HG02623 (cell line): ENCODE measurements around the gene C1orf210.

ENCODE experiments used
- ATAC-seq: cut with Tn5 transposase; IDR thresholded peaks from one replicate; pipeline ENCODE4 v1.9.1; 2021; ENCODE audit warnings: moderate library complexity; ENCODE audit not compliant: unreplicated experiment

C1orf210 gene

DNA sequence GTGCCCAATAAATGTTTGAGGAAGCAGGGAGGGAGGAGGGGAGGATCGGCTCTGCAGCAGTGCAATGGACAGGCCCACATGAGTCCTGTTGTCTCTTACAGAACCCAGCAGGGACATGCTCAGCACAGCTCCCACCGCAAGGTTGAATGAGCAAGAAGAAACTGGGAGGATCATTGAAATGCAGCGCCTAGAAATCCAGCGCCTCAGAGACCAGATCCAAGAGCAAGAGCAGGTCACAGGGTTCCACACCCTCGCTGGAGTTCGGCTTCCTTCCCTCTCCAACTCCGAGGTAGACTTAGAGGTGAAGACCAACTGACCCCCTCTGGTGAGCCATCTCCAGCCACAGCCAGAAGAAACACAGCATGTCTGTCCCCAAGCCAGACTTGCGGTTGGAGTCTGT, 31.5 kb downstream of the C1orf210 start:
- no peak for ATAC-seq

DNA sequence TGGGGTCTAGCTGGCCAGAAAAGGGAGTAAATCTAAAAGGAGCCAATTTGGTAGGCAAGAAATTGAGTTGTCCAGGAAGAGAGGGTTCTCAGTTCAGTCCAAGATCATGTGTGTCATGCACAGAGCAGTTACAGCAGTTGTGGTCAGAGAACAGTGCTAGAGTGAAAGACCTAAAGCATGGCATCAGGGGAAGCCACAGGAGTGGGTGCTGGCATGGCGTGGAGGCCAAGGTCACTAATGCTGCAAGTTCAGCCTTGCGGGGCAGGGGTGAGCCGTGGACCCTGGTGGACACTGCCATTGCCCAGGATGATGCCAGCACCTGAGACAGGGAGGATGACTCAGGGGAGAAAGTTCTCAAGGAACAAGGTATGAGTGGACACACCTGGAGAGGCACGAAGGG, 32.2 kb downstream of the C1orf210 start:
- ATAC-seq, result no peak

DNA sequence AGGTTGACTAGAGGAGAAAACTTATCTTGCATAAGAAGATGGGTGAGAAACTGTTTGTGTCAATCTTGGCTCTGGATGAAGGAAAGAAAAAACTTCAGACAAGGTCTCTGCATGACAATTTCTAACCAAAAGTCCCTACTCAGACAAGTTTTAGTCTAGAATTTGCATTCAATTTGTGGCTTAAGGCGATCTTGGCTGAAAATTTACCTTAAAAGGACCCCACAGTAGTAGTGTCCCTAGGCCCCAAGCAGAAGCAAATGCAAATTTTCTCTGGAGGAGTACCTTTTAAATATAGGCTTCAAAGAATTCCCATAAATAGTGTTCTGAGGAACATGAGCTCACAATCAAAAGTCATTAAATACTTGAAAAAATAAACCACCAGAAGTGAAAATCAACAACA, 33.2 kb downstream of the C1orf210 start:
- ATAC-seq, result no peak

DNA sequence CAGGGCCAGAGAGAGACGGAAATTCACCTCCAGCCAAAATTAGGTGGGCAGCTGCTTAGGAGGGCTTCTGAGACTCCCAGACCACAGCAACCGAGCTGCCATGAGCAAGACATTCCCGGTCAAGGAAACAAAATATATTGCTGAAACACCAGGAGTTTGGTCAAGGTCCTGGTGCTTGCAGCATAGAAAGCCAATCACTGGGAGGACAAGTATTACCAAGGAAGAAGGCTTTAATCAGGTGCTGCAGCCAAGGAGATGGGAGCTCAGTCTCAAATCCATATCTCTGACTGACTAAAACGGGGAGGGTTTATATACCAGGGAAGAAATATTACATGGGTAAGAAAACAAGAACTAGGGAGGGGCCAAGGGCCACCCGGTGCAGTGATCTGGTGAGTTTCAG, 34.4 kb downstream of the C1orf210 start:
- no peak for ATAC-seq

DNA sequence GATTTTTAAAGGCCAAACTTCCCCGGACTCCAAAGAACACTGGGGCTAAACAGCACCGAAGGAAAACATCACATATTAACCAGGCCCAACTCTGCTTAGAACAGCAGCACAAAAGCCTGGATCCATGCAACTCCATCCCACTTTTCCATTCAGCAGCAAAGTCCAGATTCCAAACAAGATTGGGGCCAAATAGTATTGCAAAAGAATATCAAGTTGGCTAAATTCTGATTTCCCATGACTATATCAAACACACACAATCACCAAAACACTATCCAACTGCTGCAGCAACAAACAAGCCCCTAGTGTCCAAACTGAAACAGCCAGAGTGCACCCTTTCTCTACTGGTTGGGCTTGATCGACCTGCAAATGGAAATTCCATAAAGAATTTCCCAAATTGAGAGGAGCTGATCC, 35.0 kb downstream of the C1orf210 start:
- no peak for ATAC-seq

DNA sequence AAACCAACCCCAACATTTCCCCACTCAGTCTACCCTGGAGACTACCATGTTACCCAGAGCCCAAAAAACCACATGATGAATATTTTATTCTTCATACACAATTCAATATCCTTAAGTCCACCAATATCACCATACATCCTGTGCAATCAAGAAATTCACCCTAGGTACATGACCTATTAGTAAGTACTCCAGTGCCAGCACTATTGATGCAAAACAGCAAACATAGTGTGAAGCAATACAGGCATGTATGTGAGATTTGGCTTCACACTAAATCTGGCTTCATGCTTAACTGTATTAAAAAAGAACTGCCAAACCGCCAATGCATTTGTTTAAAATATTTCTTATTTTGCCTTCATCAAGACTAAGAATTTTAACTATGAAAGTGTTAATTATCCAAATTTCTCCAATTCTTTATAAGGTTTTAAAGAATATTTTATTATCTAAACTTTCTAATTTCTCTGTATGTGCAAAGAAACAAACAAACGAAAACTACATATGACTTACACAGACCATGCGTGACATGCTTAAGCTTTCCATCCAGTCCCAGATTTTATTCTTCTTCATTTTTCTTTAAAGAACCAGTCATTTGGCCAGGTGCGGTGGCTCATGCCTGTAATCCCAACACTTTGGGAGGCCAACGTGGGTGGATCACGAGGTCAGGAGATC, 38.0 kb downstream of the C1orf210 start:
- ATAC-seq, result no peak

DNA sequence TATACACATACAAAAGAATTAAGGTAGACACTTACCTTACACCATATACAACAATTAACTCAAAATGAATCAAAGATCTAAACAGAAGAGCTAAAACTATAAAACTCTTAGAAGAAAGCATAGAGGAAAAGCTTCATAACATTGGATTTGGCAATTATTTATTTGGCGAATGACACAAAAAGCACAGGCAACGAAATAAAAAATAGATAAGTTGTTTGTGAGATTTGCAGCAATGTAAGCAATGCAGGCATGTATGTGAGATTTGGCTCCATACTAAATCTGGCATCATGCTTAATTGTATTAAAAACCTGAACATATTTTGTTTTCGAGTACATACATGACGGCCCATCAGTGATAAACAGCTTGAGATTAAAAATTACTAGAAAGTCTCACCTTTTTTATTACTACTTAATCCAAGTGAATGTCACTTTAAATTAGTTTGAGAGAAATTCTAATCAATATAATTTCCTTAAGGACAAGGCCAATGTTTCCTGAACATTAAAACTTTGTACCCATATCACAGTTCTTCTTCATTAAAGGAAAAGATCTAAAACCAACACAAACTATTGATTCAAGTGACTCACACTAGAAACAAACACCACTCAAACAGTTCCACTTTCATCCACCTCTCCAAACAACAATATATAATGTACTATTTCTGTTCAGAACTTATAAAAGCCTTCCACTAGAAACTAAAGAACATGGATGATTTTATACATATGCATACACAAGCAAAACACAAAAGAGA, 38.7 kb downstream of the C1orf210 start:
- ATAC-seq, result no peak

DNA sequence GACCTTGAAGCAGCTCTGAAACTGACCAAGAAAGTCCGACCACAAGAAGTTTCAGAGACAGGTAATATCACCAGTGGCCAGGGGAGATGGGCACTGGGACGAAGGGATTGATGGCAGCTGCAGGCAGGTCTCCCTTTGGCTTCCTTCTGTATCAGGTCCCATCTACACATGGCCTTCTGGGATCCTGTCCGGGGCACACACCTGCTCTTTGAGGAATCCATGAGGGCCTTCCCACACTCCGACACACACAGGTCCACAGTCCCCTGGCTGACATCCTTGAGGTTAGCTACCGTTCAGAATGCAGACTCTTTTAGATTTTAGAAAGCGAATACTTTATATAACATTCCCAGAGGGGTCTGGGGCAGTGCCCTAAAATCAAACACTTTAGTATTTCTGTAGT, 42.1 kb downstream of the C1orf210 start:
- ATAC-seq, result no peak

DNA sequence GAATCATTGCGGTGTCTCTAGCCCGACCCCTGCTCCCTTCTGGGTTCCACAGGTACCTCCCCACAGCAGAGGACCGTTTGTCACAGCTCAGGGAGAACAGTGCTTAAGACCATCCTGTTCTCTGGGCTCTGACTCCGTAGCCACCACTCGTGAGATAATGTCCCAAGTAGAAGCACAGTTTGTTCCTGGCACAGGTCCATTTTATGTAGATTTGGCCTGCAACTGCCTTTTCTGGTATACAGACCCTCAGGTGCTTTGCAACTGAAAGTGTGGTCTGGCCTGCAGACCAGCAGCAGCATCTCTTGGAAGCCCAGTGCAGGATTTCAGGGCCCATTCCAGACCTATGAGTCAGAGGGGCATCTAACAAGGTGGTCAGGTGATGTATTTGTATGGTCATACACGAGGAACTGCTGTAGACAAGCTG, 44.0 kb downstream of the C1orf210 start:
- ATAC-seq, result no peak

DNA sequence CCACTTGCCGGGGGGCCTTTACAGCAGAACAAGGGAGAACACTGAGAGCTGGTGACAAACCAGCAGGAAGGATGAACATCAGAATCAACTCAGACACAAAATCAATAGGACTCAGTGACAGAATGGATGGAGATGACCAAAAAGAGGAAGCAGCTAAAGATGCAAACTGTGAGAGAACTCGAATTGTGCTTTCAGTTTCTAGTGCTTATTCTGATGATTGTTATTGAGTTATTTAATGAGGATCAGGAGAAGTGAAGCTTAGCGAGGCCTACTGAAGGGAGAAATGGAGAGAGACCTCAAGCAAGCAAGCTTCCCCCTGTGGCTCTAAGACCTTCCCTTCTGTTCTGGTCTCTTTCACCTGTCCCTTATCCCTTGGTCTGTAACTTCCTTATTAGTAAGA, 45.9 kb downstream of the C1orf210 start:
- ATAC-seq, result peak; percentile 62

DNA sequence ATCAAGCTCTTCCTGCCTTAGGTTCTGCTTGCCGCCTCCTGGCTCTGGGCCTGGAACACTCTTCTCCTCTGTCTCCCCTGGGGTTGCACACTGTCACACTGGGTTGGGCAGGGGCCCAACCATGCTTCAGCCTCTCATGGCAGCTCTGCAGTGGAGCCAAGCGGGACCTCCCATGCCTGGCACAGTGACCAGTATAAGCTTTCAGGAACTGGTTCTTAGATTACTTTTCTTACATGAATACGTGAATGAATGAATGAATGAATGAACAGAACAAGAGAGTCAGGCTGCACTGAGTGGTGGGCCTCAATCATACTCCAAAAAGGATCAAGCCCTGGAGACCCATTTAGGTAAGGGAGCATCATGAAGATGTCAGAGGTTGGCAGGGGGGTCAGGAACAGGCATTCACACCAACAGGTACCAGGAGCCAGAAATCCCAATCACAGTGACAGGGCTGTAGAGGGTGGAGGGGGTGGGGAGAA, 46.4 kb downstream of the C1orf210 start:
- ATAC-seq, result peak; percentile 17

DNA sequence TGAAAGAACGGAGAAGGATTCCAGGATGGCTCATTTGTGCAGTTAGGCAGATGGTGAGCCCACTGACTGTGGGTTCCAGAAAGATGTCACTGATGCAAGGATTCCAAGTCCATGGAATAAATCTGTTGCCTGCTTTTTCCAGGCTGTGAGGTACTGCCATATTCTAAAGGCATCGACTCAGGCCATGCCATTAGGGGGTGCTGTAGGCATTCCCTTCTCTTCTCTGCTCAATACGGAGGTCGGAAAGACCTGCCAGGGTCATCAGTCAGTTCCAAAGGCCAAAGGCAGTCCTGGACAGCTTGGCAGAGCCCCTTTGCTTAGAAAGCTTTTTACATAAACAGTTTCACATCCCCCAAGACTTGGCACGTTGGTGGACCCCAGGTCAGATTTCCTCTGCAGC, 47.3 kb downstream of the C1orf210 start:
- ATAC-seq, result no peak

DNA sequence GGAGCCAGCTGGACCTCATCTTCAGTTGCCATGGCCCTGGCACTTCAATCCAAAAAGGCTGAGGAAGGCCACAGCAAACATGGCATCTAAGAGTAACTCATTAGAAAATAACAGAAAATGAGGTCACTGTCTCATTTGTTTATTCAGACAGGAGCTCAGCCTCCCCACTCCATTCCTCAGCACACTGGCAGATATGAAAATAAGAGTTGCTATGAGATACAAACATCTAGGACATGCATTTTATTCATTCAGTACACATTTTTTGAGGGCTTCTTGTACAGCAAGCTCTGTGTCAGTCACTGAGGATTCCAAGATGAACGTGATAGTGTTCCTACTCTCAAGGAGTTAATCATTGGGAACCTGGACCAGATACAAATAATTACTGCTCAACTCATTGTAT, 48.3 kb downstream of the C1orf210 start:
- ATAC-seq, result no peak

DNA sequence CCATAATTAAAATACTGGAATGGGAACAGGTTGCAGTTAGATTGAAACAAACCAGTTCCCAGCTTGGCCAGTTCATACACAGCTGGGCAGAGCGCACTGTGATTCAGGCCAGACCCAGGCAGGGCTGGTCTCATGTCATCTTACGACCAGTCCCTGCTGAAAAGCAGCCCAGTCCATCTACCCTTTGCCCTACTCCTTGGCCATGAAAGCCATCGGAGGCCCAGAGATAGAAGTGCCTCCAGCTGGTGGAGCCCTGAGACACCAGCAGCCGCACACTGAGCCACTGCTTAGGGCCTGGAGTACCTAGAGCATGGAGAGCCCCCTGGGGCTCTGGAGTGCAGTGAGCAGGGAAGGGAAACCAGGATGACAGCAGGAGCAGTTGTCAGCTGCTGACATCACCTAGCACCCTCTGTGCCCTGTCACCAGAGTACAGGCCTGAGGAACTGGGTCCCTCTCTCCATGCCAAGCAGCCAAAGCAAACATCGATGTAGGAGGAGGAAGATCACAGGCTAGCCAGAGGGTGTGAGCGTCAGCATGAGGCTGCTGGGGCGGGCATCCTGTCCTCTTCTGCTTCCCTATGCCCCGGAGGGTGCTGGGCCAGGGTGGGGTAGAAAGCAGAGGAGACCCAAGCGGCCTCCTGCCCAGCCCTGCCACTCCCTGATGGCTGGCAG, 49.8 kb downstream of the C1orf210 start:
- ATAC-seq, result no peak

DNA sequence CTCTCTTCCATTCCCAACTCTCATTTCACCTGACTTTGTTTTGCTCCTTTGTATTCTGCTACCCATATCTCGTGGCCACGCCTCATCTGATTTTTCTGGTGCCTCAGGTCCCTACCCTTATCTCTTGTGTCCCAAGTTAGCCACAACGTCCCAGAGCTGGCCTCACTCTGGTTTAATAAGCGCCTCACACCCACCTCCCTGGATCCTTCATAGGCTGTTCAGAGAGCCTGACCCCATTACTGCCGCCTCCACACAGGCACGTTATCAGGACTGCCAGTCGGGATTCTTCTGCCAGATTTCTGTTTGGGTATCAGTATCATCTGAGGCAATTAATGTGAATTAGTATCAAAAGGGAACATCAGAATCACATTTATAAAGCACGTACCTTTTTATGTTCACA, 50.3 kb downstream of the C1orf210 start:
- ATAC-seq, result no peak

DNA sequence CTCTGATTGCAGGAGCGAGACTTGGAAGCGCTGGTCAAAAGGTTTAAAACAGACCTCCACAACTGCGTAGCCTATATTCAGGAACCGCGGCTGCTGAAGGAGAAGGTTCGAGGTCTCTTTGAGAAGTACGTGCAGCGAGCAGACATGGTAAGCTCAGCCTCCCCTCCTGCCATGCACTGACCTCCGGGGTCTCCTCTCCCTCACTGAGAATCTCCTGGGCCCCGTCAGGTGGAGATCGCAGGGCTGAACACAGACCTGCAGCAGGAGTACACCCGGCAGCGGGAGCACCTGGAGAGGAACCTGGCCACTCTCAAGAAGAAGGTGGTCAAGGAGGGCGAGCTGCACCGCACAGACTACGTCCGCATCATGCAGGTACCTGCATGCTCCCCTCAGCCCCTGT, 51.1 kb downstream of the C1orf210 start:
- no peak for ATAC-seq

DNA sequence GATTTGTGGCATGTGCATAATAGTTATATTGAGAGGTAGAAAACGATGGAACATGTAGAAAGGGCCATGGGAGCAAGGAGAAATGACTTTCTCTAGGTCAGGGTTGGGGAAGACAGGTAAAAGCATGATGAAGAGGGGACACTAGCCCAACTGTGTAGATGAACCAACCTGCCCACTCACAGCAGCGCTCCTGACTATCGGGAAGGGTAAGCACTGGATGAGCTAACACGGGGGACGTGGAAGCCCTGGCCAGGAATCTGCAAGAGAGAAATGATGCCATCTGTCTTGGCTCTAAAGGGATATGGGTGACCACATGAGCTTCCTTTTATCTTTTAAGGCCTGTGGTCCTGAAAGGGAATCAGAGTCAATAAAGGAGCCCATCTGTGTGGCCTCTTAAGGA, 51.8 kb downstream of the C1orf210 start:
- no peak for ATAC-seq

DNA sequence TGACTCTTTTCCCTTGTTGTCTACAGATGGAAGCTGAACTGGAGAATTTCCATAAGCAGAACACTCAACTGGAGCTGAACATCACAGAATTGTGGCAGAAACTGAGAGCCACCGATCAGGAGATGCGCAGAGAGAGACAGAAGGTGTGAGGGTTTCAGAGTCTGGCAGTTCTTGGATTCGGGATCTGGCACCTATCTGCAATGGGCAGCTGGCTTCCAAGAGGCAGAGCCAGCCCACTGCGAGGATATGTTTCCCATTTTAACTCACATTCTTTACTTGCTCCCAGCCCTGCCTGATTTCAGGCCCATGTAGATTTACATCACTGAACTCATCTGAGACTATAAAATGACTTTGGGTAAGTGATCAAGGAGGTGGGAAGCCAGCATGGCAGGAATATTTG, 52.9 kb downstream of the C1orf210 start:
- no peak for ATAC-seq

DNA sequence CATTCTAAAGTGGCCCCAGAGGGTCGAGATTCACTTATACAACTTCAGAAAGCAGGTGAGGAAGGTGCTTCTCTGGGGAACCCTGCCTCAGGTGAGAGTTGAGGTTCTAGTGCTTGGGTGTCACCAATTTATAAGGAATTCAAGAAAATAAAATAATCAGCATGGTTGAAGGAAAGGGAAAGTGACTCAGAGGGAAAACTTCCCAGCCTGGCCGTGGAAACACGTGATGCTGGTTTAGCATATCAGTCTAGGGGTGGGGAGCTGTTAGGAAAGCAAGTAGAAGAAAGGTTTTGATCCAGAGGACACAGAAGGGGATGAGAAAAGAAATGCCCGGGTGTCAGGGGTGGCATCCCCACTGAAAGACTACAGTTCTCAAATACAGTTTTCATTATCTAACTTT, 53.3 kb downstream of the C1orf210 start:
- no peak for ATAC-seq
